ENCODE data around the gene ACTC1. TPM values are rescaled to one million over a fixed set of nuclear protein-coding genes. Genes with fewer than 3 reads are reported as not detected.

ACTC1 gene
- total RNA-seq, 1 donor from 2014 or later, result 2.4 TPM

GRCh38 chr15:34794590-34795206, 651 bp downstream of the ACTC1 start:
- Mint-ChIP-seq H3K9me3 (no peaks in the 10 kb centered on the region), H3K27me3 (ENCODE audit: low read depth) (peaks cover 63% of the 10 kb centered on the region), H3K36me3 (ENCODE audit: low read depth) (peaks cover under 1% of the 10 kb centered on the region), H3K27ac (ENCODE audit: unreplicated experiment) (no peak overlapping the region), H3K4me1 (peaks cover 2% of the 10 kb centered on the region), H3K4me3 (peak overlapping the region; percentile 65)
- DNase-seq (ENCODE audit: low read depth, low spot score), result no peak
- no peak for TF ChIP-seq CTCF (conservative IDR thresholded peaks at IDR 0.05)

- Mint-ChIP-seq H3K4me1 (no peaks in the 10 kb centered on the region), H3K4me3 (peak overlapping the region; percentile 13), H3K36me3 (ENCODE audit: low read depth) (no peaks in the 10 kb centered on the region), H3K9me3 (no peaks in the 10 kb centered on the region), H3K27me3 (ENCODE audit: low read depth) (peaks cover 65% of the 10 kb centered on the region), H3K27ac (ENCODE audit: unreplicated experiment) (no peak overlapping the region)
- TF ChIP-seq CTCF (conservative IDR thresholded peaks at IDR 0.05), result no peak
- DNase-seq (ENCODE audit: low read depth, low spot score), result no peak
Measured at GRCh38 chr15:34793901-34794300, 1.4 kb downstream of the ACTC1 start.

GRCh38 chr15:34793071-34793470, 2.3 kb downstream of the ACTC1 start:
- Mint-ChIP-seq H3K27me3 (ENCODE audit: low read depth) (peaks cover 65% of the 10 kb centered on the region), H3K9me3 (no peaks in the 10 kb centered on the region), H3K27ac (ENCODE audit: unreplicated experiment) (no peak overlapping the region), H3K4me3 (no peak overlapping the region), H3K36me3 (ENCODE audit: low read depth) (no peaks in the 10 kb centered on the region), H3K4me1 (no peaks in the 10 kb centered on the region)
- no peak for TF ChIP-seq CTCF (conservative IDR thresholded peaks at IDR 0.05)
- DNase-seq (ENCODE audit: low read depth, low spot score), result no peak

DNA sequence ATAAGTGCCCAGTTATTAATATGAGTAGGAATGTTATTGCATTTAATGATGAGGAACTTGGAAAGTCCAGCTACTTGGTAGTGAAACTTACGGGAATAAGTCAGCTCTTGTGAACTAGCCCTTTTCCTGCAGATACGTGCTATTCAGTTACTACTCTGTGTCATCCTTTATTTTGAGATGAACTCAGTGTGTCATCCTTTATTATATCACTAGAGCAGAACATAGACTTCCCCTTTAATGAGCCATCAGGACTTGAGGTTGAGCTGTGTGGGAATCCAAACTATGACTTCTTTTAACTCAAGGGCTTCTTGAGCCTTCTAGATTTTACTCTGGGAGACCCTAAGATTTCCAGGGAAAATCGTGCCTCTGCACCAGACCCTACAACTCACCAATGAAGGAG, 3.6 kb downstream of the ACTC1 start:
- Mint-ChIP-seq H3K9me3 (no peaks in the 10 kb centered on the region), H3K4me1 (no peaks in the 10 kb centered on the region), H3K27me3 (ENCODE audit: low read depth) (peaks cover 57% of the 10 kb centered on the region), H3K27ac (ENCODE audit: unreplicated experiment) (no peak overlapping the region), H3K4me3 (no peak overlapping the region), H3K36me3 (ENCODE audit: low read depth) (no peaks in the 10 kb centered on the region)
- DNase-seq (ENCODE audit: low read depth, low spot score), result no peak
- TF ChIP-seq CTCF (conservative IDR thresholded peaks at IDR 0.05), result no peak

- no peak for DNase-seq (ENCODE audit: low read depth, low spot score)
- Mint-ChIP-seq H3K27ac (ENCODE audit: unreplicated experiment) (no peak overlapping the region), H3K9me3 (no peaks in the 10 kb centered on the region), H3K36me3 (ENCODE audit: low read depth) (no peaks in the 10 kb centered on the region), H3K4me3 (no peak overlapping the region), H3K27me3 (ENCODE audit: low read depth) (peaks cover 50% of the 10 kb centered on the region), H3K4me1 (no peaks in the 10 kb centered on the region)
- no peak for TF ChIP-seq CTCF (conservative IDR thresholded peaks at IDR 0.05)
Measured at GRCh38 chr15:34790121-34790520, 5.2 kb downstream of the ACTC1 start.
